Measurements from ENCODE around the gene RELL1.

Gene RELL1

DNA sequence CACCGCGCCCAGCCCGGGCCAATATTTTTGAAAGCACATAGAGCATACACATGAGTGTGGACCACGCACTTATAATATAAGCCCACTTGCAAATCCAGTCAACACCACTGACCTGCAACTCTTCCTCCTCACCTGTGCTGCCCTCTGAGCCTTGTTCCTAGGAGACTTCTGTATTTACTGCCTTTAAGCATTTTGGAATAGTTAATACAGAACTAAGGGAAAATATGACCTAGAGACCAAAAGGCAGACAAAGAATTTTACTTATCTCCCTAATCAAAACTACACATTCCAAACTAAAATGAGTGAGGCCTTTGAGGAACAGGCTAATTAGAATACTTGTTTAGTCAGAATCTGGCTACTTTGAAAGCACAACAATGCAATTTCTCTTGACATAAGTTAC, 89.1 kb downstream of the RELL1 start:
- no peak for DNase-seq (ENCODE audit: low spot score)

DNA sequence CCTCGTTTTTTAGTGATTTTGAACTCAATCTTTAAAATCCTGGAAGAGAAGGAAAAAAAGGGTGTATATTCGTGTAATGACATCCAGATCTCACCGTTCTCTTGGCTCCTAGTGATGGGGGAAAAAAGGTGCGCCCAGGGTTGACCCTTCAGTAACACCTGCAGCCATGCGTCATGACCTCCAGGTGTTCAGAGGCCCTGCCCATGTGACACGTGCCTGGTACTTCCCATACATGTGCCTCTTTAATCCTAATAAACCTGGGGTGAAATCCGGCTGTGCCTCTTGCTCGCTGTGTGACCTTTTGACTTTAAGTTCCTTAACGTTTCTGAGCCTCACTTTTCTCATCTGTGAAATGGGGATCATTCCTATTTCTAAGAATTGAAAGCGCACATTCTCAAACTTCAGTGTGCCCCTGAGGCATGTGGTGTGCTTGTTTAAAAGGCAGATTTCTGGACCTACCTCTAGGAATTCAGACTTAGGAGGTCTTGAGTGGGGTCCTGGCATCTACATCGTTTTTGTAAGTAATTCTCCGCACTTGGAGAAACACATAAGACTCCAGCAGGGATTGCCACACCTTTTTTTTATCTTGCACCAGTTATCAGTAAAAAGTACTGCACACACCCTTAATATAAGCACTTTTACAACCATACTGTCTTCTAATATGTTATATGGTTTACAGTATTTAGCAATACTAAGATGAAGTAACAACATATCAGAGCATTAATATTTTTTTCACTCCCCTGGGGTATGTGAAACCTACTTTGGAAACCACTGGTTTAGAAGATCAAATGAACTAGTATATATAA, 90.1 kb downstream of the RELL1 start:
- no peak for DNase-seq (ENCODE audit: low spot score)

- DNase-seq (ENCODE audit: low spot score): peak; percentile 17
These were observed 92.1 kb downstream of the RELL1 start for GRCh38 chr4:37594099-37594498.

GRCh38 chr4:37591349-37591748, 94.8 kb downstream of the RELL1 start:
- DNase-seq (ENCODE audit: low spot score): no peak

- no peak for DNase-seq (ENCODE audit: low spot score)
These were observed 96.2 kb downstream of the RELL1 start for GRCh38 chr4:37590016-37590415.

DNA sequence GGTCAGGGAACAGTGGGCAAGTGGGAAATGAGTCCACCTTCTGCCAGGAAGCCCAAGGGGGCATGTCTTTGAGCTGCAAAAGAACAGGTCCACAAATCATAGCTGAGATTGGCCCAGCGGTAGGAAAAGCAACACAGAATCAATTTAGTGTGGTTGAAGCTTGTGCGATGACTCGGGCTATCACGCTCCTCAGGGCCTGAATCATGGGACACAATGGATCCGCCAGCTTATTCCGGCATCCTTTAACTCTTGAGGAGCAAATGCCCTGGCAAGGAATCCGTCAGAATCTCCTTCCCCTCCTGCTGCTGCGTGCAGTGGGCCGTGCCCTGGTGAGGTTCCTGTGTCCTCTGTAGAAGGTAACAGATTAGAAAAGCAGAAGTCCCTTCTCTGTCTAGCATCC, 98.0 kb downstream of the RELL1 start:
- DNase-seq (ENCODE audit: low spot score): no peak

DNA sequence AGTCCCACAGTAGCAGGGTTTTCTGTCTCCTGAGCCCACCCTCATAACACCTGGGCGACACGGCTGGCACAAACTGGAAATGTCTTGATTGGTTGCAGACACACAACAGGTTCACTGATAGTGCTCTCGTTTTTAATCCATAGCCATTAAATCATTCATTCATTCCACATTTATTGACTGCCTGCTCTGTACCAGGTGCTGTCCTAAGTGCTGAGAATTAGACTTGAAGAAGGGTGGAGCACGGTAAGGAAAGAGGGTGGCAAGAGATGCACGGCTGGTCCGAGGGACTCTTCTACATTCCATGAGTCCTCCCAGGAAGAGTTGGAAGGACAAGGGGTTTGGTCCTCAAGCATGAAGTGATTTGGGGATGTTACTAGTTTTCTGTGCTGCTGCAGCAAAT, 100.0 kb downstream of the RELL1 start:
- DNase-seq (ENCODE audit: low spot score): no peak

- no peak for DNase-seq (ENCODE audit: low spot score)
These were observed 101.6 kb downstream of the RELL1 start for GRCh38 chr4:37584493-37585060.

- no peak for DNase-seq (ENCODE audit: low spot score)
These were observed 102.1 kb downstream of the RELL1 start for GRCh38 chr4:37584071-37584470.

DNA sequence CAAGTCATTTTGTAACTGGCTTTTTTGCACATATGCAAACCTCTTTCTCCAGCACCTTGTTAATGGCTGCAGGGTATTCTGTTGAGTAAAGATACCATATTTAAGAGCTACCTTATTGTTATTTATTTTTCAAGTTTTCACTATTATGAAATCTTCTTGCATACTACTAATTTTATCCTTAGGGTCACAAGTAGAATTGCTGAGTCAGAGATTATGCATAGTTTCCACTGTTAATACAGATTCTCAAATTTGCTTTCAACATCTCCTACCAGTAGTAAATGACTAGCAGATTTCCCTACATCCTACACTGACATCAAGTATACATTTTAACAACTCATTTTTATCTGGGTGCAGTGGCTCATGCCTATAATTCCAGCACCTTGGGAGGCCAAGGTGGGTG, 112.6 kb downstream of the RELL1 start:
- DNase-seq (ENCODE audit: low spot score): no peak

DNA sequence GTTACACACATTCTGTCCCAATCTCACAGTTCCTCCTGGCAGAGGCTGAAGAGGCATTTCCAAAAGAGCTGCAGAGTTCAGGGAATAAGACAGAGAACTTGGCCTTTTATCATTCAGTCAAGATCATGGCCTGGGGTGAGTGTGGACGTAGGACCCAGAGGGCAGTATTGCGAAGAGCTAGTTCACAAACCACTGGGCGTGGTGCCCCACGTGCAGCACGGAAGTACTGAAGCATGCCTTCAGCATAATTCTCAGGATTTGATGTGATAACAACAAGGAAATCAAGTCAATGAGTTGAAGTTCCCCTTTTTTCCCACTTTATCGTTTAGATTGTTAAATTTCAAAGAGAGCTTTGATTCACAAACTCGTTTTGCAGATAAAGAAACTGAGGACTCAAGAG, 117.7 kb downstream of the RELL1 start:
- DNase-seq (ENCODE audit: low spot score): no peak

GRCh38 chr4:37567836-37568235, 118.3 kb downstream of the RELL1 start:
- no peak for DNase-seq (ENCODE audit: low spot score)

DNA sequence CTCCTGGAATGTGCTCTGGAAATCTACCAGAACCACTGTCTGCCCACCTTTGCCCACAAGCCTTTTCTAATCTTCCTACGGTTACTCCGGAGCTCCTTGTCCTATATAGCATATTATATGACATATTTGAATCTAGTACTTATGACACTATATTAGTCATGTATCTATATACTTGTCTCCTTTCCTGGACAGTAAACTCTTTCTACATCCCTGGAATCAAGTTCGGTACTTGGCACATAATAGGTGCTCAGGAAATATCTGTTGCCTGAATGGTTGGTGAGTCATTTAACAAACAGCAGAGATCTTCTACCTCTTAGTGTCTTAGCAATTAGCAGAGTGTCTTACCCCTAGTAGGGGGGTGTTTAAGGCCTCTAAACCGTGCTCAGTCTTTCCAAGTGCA, 123.6 kb downstream of the RELL1 start:
- DNase-seq (ENCODE audit: low spot score): no peak

DNA sequence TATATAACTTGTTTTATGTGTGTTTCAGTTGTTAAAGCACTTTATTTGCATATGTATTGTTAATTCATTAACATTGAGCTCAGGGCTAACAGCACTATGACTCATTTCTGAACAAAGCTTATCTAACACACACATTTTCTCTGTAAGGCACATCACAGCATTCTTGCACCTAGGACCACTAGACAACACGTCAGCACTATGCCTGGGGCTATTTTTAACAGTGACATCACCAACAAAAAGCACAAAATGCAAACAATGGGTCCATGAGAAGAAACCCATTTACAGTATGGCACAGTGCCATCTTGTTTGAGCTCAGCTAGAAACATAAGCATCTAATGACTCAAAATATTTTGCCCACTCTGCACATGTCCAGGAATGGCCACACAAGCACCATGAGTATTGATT, 124.4 kb downstream of the RELL1 start:
- no peak for DNase-seq (ENCODE audit: low spot score)

- no peak for DNase-seq (ENCODE audit: low spot score)
These were observed 124.9 kb downstream of the RELL1 start for GRCh38 chr4:37561196-37561802.

Measured in cerebellar cortex (tissue), 1 donor.